ENCODE data around the gene PCP4.

The PCP4 gene

GRCh38 chr21:39968010-39968409 is 100.8 kb downstream of the PCP4 start:
- in situ Hi-C loops (cut with MboI; ENCODE audit: low sequenced_read_pairs), result no loop called here

GRCh38 chr21:39969691-39970364 is 102.6 kb downstream of the PCP4 start:
- in situ Hi-C loops (cut with MboI; ENCODE audit: low sequenced_read_pairs), result no loop called here

- in situ Hi-C loops (cut with MboI; ENCODE audit: low sequenced_read_pairs), result no loop called here
Measured at GRCh38 chr21:39971956-39972355, 104.7 kb downstream of the PCP4 start.

- in situ Hi-C loops (cut with MboI; ENCODE audit: low sequenced_read_pairs), result no loop called here
Measured at GRCh38 chr21:39972471-39972870, 105.2 kb downstream of the PCP4 start.

GRCh38 chr21:39972976-39973770 is 105.9 kb downstream of the PCP4 start:
- in situ Hi-C loops (cut with MboI; ENCODE audit: low sequenced_read_pairs), result no loop called here

GRCh38 chr21:39976800-39977199 is 109.6 kb downstream of the PCP4 start:
- in situ Hi-C loops (cut with MboI; ENCODE audit: low sequenced_read_pairs), result no loop called here
